HG02763 (cell line): Measurements from ENCODE around the gene MAP3K7.

Source experiments
- ATAC-seq: cut with Tn5 transposase; IDR thresholded peaks from one replicate; pipeline ENCODE4 v1.9.1; 2021; ENCODE audit warnings: mild to moderate bottlenecking, moderate library complexity; ENCODE audit not compliant: unreplicated experiment

Gene MAP3K7

GRCh38 chr6:90586836-90587638 lies at the start of gene MAP3K7:
Gene MAP3K7, minus strand, starts transcription at chr6:90587072. Its CDS starts 189 bp downstream, at chr6:90586883.
- ATAC-seq = peak; percentile 89

- no peak for ATAC-seq
Measured at GRCh38 chr6:90631046-90631445, 44.2 kb upstream of the MAP3K7 start.

DNA sequence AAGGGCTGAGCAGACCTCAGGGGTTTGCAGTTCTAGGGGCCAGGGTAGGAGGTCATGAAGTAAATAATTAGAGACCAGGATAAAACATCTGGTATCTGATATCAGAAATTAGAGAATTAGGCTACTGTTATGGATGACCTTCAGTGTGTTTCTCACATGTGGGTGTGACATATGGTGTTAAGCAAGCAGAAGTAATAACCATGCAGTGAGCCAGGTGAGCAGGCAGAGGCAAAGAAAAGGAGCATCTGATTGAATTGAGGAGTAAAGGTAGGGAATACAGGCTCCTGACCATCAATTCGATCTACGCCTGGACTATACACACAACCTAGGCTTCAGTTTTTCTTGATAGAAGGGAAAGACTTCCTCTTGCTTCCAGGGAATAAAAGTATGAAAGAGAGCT lies 34.7 kb upstream of the MAP3K7 start:
- ATAC-seq = no peak

DNA sequence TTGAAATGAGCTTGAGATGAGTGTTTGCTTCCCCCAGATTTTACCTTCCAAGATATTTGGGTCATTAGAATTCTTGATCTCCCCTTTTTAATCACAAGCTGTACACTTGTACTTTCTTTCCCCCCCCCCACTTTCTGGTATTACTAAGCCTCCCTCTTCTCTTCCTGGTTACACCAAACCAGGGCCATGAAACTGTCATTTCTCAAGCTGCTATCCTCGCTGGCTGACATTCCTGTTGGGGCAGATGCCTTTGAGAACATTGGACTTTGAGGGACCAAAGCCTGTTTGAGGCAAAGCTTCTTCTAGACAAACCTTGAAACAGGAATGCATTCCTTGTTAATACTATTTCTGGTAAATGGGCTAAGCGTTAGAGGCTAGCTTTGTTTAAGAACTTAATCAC lies 32.3 kb upstream of the MAP3K7 start:
- no peak for ATAC-seq

DNA sequence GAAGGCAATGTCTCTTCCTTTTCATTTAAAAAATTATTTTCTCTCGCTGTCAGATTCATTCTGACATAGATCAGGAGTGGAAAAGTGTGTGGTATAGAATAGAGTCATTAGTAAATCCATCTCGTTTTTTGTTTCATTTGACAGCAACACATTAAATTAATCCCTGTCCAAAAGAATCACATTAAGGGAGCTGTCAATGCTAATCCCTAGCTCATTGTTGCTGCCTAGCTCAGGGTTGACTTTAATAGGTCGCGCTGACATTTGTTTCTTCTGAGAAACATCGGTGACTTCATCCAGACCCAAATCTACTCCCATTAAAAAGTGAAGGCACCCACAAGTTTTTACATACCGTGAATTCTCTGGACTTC lies 25.4 kb upstream of the MAP3K7 start:
- ATAC-seq = no peak

DNA sequence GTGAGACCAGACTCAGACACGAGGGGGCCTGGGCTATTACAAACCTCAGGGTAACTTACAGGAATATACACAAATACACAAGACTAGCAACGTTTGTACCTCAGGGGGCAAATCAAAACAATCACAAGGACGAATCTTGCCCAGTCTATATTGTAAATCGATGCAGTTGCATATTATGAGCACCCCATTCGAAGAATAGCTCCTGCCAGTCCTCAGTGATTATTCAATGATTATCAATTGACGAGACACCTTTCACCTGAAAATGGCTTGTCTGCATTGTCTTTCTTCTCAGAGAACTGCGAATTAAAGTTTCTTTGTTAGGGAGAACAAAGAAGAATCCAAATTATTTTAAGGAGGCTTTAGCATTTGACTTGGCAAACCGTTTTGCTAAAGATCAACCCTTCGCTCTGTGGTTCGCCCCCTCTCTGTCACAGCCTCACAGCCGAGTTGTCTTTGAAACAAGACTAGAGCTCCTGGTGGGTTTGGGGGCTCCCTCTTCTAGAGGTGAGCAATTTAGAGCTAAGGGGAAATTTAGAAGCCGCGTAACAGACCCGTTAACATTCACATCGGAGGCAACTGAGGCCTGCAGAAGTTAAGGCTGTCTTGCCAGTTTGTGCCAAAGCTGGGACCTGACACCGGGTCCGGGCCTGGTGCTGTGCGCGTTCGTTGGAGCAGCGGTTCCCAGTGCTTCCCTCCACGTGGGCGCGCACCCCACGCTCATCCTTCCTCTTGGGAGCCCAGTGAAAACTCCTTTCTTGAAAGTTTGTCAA lies 24.9 kb upstream of the MAP3K7 start:
- no peak for ATAC-seq

- ATAC-seq = peak; percentile 66
Measured at GRCh38 chr6:90610751-90611542, 24.1 kb upstream of the MAP3K7 start.

DNA sequence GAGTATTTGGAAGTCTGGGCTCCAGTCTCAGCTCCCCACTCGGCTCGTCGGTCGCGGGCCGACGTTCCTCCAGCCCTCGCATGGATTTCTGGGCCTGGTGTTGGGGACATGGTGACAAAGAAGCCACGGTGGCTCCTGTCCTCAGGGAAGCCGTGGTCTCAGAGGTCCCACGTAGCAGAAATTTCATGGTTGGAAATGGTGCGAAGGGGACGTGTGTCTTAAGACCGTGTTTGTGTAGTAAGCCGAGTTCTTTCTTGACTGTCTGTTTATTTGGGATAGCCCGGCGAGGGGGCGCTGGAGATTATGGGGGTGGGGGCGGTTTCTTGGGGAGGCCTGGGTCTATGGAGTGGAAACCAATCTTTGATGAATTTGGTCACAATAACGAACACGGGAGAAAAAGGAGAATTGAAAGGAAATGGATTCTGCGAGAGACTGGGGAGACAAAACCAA lies 23.5 kb upstream of the MAP3K7 start:
- ATAC-seq = no peak

- no peak for ATAC-seq
Measured at GRCh38 chr6:90605749-90606340, 19.0 kb upstream of the MAP3K7 start.

DNA sequence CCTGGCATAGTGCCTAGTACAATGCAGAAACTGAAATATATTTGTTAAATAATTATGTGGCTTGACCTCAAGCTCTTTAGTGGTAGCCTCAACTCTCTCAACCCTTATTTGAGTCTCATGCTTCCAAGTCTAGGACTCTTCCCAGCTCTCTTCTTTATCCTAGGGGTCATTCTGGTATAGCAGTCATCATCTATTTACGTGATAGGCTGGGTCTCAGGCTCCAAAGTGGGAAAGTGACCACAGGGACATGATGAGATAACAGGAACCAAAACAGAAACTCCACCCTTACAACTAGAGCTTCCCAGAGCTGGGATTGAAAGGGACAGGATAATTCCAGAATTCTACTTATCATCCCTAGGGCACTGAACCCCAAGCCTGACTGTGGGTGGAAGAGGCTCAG lies 17.7 kb upstream of the MAP3K7 start:
- ATAC-seq = no peak

GRCh38 chr6:90599151-90599550 lies 12.3 kb upstream of the MAP3K7 start:
- ATAC-seq = no peak

DNA sequence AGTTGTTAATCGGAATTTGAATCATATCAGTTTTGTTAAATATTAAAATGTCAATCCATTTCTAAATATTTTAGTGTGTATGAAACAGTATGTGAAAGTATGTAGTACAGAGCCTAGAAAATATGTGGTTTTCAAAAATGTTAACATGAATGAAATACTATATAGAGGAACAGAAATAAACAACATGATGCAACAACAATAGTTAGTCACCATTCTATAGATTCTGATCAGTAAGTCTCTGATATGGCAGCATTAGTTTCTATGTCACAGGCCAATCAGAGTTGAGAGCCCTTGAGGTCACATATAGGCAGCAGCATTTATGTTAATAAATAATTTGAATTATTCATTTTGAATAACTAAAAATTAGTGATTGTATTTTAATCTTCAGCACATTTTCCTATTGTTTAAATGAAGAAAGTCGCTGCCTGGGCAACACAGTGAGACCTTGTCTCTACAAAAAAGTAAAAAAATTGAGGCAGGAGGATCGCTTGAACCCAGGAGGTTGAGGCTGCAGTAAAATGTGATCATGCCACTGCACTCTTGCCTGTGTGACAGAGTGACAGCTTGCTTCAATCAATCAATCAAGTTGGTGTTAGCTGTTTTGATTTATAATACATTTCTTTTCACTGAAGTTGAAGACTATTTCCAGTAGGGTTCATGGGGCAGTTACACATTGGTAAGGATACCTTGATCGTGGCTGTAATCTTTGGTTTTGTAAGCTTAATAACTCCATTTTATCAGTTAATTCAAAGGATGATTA lies 11.5 kb upstream of the MAP3K7 start:
- no peak for ATAC-seq

GRCh38 chr6:90596967-90597539 lies 10.2 kb upstream of the MAP3K7 start:
- no peak for ATAC-seq

DNA sequence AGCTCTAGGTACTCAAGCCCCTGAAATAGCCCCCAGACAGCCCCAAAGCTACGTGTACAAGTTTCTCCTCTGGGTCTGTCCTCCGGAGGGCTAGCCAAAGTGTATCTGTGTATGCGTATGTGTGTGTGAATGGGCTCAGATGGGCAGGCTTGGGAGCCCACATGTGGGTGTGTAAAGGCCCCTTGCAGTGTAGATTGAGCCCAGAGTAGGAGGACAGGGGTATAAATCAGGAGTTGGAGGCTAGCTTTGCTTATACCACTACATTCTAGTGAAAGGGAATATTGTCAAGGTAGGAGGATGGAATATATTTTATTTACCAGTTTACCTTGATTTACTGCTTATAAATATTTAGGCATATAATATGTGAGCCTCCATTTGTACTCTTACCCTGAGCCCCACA lies 9.0 kb upstream of the MAP3K7 start:
- ATAC-seq = no peak

DNA sequence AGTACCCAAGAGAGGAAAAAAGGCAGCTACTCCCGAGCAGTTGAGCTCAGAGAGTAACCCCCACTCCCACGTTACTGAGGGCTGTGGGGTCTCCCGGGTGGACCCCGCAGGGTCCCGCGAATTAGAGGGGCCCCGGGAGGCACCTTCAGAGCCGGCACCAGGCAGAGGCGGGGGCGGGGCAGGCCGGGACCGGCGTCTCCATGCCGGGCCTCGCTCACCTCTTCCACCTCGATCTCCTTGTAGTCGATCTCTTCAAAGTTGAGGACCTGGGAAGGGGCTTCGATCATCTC lies 381 bp downstream of the MAP3K7 start:
- ATAC-seq = no peak

GRCh38 chr6:90584636-90585255 lies 2.1 kb downstream of the MAP3K7 start:
- ATAC-seq = no peak

DNA sequence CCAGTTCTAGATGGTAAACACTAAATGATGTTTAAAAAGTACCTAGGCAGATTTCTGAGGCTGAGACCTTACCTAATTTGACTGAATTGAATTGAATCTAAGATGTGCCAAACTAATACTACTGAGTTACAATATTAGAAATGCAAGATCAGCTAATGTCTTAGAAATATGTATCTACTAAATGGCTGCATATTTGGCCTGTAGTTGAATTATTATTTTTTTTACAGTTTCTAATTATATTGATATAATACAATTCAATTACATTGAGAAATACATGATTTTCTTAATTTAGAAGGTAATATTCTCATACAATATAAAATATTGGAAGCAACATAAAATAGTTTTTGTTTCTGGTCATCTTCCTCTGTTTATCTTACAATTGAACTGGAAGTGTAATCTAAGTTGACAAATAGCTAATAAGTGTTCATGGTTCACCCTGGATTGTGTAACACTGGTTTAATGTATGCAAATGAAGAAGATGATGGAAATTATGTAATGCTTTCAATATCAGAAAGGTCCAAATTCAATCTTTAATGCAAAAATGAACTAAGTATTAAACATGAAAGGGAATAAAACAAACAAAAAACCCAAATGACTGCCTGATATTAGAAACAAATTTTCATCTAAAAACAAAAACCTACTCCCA lies 2.9 kb downstream of the MAP3K7 start:
- ATAC-seq = no peak

GRCh38 chr6:90583179-90583835 lies 3.6 kb downstream of the MAP3K7 start:
- ATAC-seq = no peak

- no peak for ATAC-seq
Measured at GRCh38 chr6:90581146-90581545, 5.7 kb downstream of the MAP3K7 start.
